ENCODE results near the gene DUSP6. TPM values are rescaled to one million over a fixed set of nuclear protein-coding genes. Genes with fewer than 3 reads are reported as not detected.

Gene DUSP6
- total and polyA plus RNA-seq, 9 of the 15 experiments (the other 6 are each of a cell fraction or from before 2014, with no cell fraction given), result 0.04 to 0.60 (median 0.08) TPM; not detected in 2

- TF ChIP-seq TEAD4 (IDR thresholded peaks at IDR 0.05; ENCODE audit: low read length) (no peak), TEAD4 (CRISPR knock-in tag; IDR thresholded peaks at IDR 0.05; ENCODE audit: borderline replicate concordance) (no peak), HMGN3 (IDR thresholded peaks at IDR 0.05; ENCODE audit: borderline replicate concordance, extremely low read depth, insufficient read length, low read depth, low read length) (no peak), PHB (CRISPR knock-in tag; IDR thresholded peaks at IDR 0.05) (no peak), RAD21 (CRISPR knock-in tag; conservative IDR thresholded peaks at IDR 0.05 in 1 of 2, IDR thresholded peaks at IDR 0.05 in 1 of 2) (no peak), FUS (optimal IDR thresholded peaks at IDR 0.05; ENCODE audit: low read depth, low read length) (no peak)
These were observed 33.8 kb upstream of the DUSP6 start (continued) for GRCh38 chr12:89386138-89386537.

GRCh38 chr12:89384807-89385206 is 32.5 kb upstream of the DUSP6 start:
- BruUV-seq (replicated peaks), result no TSS peak
- no peak overlapping the region for H3K9ac ChIP-seq (ENCODE audit: insufficient read depth in 1 of 2, low read depth in 2 of 2, low read length in 2 of 2)
- H3K9me1 ChIP-seq (ENCODE audit: control insufficient read depth, insufficient read depth, low read length), result no peaks in the 10 kb centered on the region
- in situ Hi-C loops (cut with MboI) (no loop called here), intact Hi-C loops (cut with micrococcal nuclease) (no loop called here)
- H3K4me3 ChIP-seq, result no peak overlapping the region
- 11% methylated on average over 3 of the region's 3 CpGs for WGBS (ENCODE audit: insufficient coverage, low coverage, missing lambda C conversion rate)
- no peak for FAIRE-seq
- 0 out of 5 replicates have a peak, but pooled peaks cover 0 to 2% of the 10 kb centered on the region in 2 experiments for H3K27me3 ChIP-seq (ENCODE audit: control insufficient read depth in 2 of 2, insufficient read depth in 2 of 2, low read length in 2 of 2)
- ATAC-seq, result no peak
- no peak overlapping the region for H3K4me2 ChIP-seq (ENCODE audit: insufficient read depth, low read length)
- H2AFZ ChIP-seq (ENCODE audit: low read depth, low read length), result no peak overlapping the region
- no peak overlapping the region for H3K27ac ChIP-seq (ENCODE audit: extremely low read depth, low read depth, low read length)
- DNase-seq (ENCODE audit: extremely low read depth in 1 of 4, low spot score in 3 of 4), result no peak
- ChIA-PET POLR2A (interaction anchor here (0.6 kb wide), 1 partner anchor 104 kb away, joined by 3 read pairs; no protein-coding TSS in a partner anchor), CTCF (ENCODE audit: low intra/inter-chr PET ratio) (no interaction called here)
- H3K4me1 ChIP-seq (replicated peaks in 1 of 2; ENCODE audit: control insufficient read depth in 2 of 2, insufficient read depth in 2 of 2, low read length in 2 of 2), result peaks cover 0 to 13% of the 10 kb centered on the region in 2 experiments; a peak in 2 of 5 replicates
- H4K20me1 ChIP-seq (replicated peaks; ENCODE audit: control insufficient read depth, insufficient read depth, low read length), result no peaks in the 10 kb centered on the region
- H3K36me3 ChIP-seq (ENCODE audit: control insufficient read depth, insufficient read depth, low read length), result no peaks in the 10 kb centered on the region
- no peaks in the 10 kb centered on the region for H3K9me3 ChIP-seq (replicated peaks; ENCODE audit: control insufficient read depth, insufficient read depth, low read depth, low read length)
- H3K79me2 ChIP-seq (ENCODE audit: control insufficient read depth, insufficient read depth, low read length), result no peaks in the 10 kb centered on the region
- no peak for TF ChIP-seq ETV1 (tag; conservative IDR thresholded peaks at IDR 0.05; ENCODE audit: low read depth)
- no peak for TF ChIP-seq CTBP1 (IDR thresholded peaks at IDR 0.05; ENCODE audit: borderline replicate concordance)
- TF ChIP-seq HNRNPLL (IDR thresholded peaks at IDR 0.05; ENCODE audit: low read depth, low read length, poor library complexity, severe bottlenecking), result no peak
- TF ChIP-seq ZNF436 (CRISPR knock-in tag; IDR thresholded peaks at IDR 0.05), result no peak
- TF ChIP-seq ZNF212 (CRISPR knock-in tag; IDR thresholded peaks at IDR 0.05), result no peak
- TF ChIP-seq MYC (IDR thresholded peaks at IDR 0.05; ENCODE audit: low read depth, low read length), result no peak
- TF ChIP-seq MYC (CRISPR knock-in tag; IDR thresholded peaks at IDR 0.05; ENCODE audit: borderline replicate concordance, low read depth), result no peak
- no peak for TF ChIP-seq CBX3 (IDR thresholded peaks at IDR 0.05; ENCODE audit: borderline replicate concordance in 1 of 2, low read length in 2 of 2)
- TF ChIP-seq FUS (optimal IDR thresholded peaks at IDR 0.05; ENCODE audit: low read depth, low read length), result no peak
- no peak for TF ChIP-seq ZNF766 (CRISPR knock-in tag; conservative IDR thresholded peaks at IDR 0.05)
- TF ChIP-seq KDM5B (IDR thresholded peaks at IDR 0.05; ENCODE audit: insufficient replicate concordance, low read depth, low read length), result no peak
- TF ChIP-seq SMC3 (conservative IDR thresholded peaks at IDR 0.05; ENCODE audit: insufficient read depth, low read depth, low read length), result no peak
- no peak for TF ChIP-seq SLC30A9 (CRISPR knock-in tag; IDR thresholded peaks at IDR 0.05)
- no peak for TF ChIP-seq ARID3A (IDR thresholded peaks at IDR 0.05; ENCODE audit: borderline replicate concordance, low read depth, low read length)
- TF ChIP-seq ZBTB9 (CRISPR knock-in tag; IDR thresholded peaks at IDR 0.05), result no peak

All from K562 (cell line).